Neural cell (in vitro differentiated cells): ENCODE data around the gene METTL16. TPM values are rescaled to one million over a fixed set of nuclear protein-coding genes. Genes with fewer than 3 reads are reported as not detected.

Experiments used
- H2AFZ ChIP-seq: fragments of 200-600, 300-800 bp; sonication (generic), shearing (Covaris generic); 2 replicates; pipeline ENCODE4 v1.6.0; 2014; ENCODE audit warnings: low read depth, mild to moderate bottlenecking, antibody characterized with exemption, low read length, moderate library complexity
- H3F3A ChIP-seq: fragments of 200-600 bp; shearing (Covaris generic); 2 replicates; pipeline ENCODE4 v1.6.1; 2016; ENCODE audit warnings: mild to moderate bottlenecking, moderate library complexity, mixed read lengths, antibody characterized with exemption, low read length; ENCODE audit not compliant: insufficient read depth, poor library complexity, severe bottlenecking
- H3K27ac ChIP-seq: fragments of 200-600, 300-800 bp; sonication (generic), shearing (Covaris generic); 2 replicates; pipeline ENCODE4 v1.5.1; 2014; ENCODE audit warnings: mild to moderate bottlenecking, low read length, moderate library complexity
- H3K27me3 ChIP-seq: fragments of 300-800, 200-600 bp; sonication (generic), shearing (Covaris generic); 2 replicates; pipeline ENCODE4 v1.6.0; 2014; ENCODE audit warnings: mild to moderate bottlenecking, low read depth, low read length, moderate library complexity; ENCODE audit not compliant: insufficient read depth
- H3K36me3 ChIP-seq: fragments of 300-800, 200-600 bp; sonication (generic), shearing (Covaris generic); 2 replicates; pipeline ENCODE4 v1.5.1; 2014; ENCODE audit warnings: mild to moderate bottlenecking, antibody characterized with exemption, low read length, moderate library complexity; ENCODE audit not compliant: insufficient read depth
- H3K4me2 ChIP-seq: fragments of 300-800, 200-600 bp; sonication (generic), shearing (Covaris generic); 2 replicates; pipeline ENCODE4 v1.6.0; 2014; ENCODE audit warnings: mild to moderate bottlenecking, low read length
- H3K4me3 ChIP-seq: fragments of 300-800, 200-600 bp; sonication (generic), shearing (Covaris generic); 2 replicates; pipeline ENCODE4 v1.5.1; 2014; ENCODE audit warnings: mild to moderate bottlenecking, low read length, moderate library complexity
- H3K79me2 ChIP-seq: fragments of 200-600 bp; shearing (Covaris generic); replicated peaks from 2 replicates; pipeline ENCODE4 v1.6.0; 2014; ENCODE audit warnings: mild to moderate bottlenecking, low read length, moderate library complexity; ENCODE audit not compliant: insufficient read depth
- H3K9ac ChIP-seq: fragments of 300-800, 200-600 bp; sonication (generic), shearing (Covaris generic); 2 replicates; pipeline ENCODE4 v1.6.1; 2016; ENCODE audit warnings: mild to moderate bottlenecking, low read length, mixed read lengths
- H3K9me2 ChIP-seq: fragments of 200-600 bp; shearing (Covaris generic); 2 replicates; pipeline ENCODE4 v1.6.1; 2016; ENCODE audit warnings: mild to moderate bottlenecking, low read length, mixed read lengths; ENCODE audit not compliant: insufficient read depth
- H3K9me3 ChIP-seq: fragments of 200-600, 300-800 bp; sonication (generic), shearing (Covaris generic); 2 replicates; pipeline ENCODE4 v1.6.1; 2016; ENCODE audit warnings: mild to moderate bottlenecking, mixed run types, low read length, moderate library complexity, mixed read lengths
- H4K20me1 ChIP-seq: fragments of 200-600 bp; shearing (Covaris generic); 2 replicates; pipeline ENCODE4 v1.6.1; 2016; ENCODE audit warnings: mild to moderate bottlenecking, mixed run types; ENCODE audit not compliant: insufficient read depth
- EP300 ChIP-seq: fragments of 450-650 bp; conservative IDR thresholded peaks from 2 replicates; pipeline ENCODE4 v1.6.1; 2014; ENCODE audit warnings: antibody characterized with exemption, mild to moderate bottlenecking, moderate library complexity; ENCODE audit not compliant: poor library complexity, severe bottlenecking
- EZH2 ChIP-seq: fragments of 200-600, 300-800 bp; shearing (Covaris generic), sonication (generic); IDR thresholded peaks from 2 replicates; pipeline ENCODE4 v1.6.1; 2014; ENCODE audit warnings: antibody characterized with exemption, low read length, borderline replicate concordance, mild to moderate bottlenecking; ENCODE audit not compliant: insufficient read depth, poor library complexity, severe bottlenecking
- MXI1 ChIP-seq: fragments of 450-650 bp; conservative IDR thresholded peaks from 2 replicates; pipeline ENCODE4 v1.6.1; 2014; ENCODE audit warnings: antibody characterized with exemption, mild to moderate bottlenecking; ENCODE audit not compliant: poor library complexity, severe bottlenecking
- POLR2AphosphoS5 ChIP-seq: IDR thresholded peaks from 2 replicates; pipeline ENCODE4 v1.6.1; 2012
- RAD21 ChIP-seq: fragments of 450-650 bp; conservative IDR thresholded peaks from 2 replicates; pipeline ENCODE4 v1.6.1; 2014; ENCODE audit warnings: antibody characterized with exemption, mild to moderate bottlenecking, moderate library complexity
- REST ChIP-seq: IDR thresholded peaks from 2 replicates; pipeline ENCODE4 v1.6.1; 2012; ENCODE audit warnings: borderline replicate concordance
- SMC3 ChIP-seq: fragments of 450-650 bp; conservative IDR thresholded peaks from 2 replicates; pipeline ENCODE4 v1.6.1; 2014; ENCODE audit warnings: antibody characterized with exemption, mild to moderate bottlenecking, moderate library complexity; ENCODE audit not compliant: poor library complexity
- TAF1 ChIP-seq: IDR thresholded peaks from 2 replicates; pipeline ENCODE4 v1.6.1; 2012; ENCODE audit warnings: low read depth
- polyA plus RNA-seq: library from polyadenylated mRNA; depleted of rRNA; stranded (reverse); fragments of >200 nt; gene quantifications from 2 replicates; pipeline ENCODE4 v1.2.3, GENCODE V29; 2014
- TF ChIP-seq, protein P1 (sequence below): fragments of 450-650 bp; IDR thresholded peaks from 2 replicates; pipeline ENCODE4 v1.5.1; 2014; ENCODE audit warnings: antibody characterized with exemption, mild to moderate bottlenecking, moderate library complexity; ENCODE audit not compliant: poor library complexity, severe bottlenecking

Gene METTL16
- polyA plus RNA-seq, 1 donor from 2014 or later: 20.3 TPM

GRCh38 chr17:2406271-2406902, 105.3 kb downstream of the METTL16 start:
- Histone ChIP-seq H3K4me2 (no peak overlapping the region), H3F3A (no peaks in the 10 kb centered on the region), H3K9ac (no peak overlapping the region), H3K27ac (no peak overlapping the region), H4K20me1 (no peaks in the 10 kb centered on the region), H3K9me2 (no peaks in the 10 kb centered on the region), H2AFZ (no peak overlapping the region), H3K9me3 (no peaks in the 10 kb centered on the region), H3K4me3 (no peak overlapping the region), H3K36me3 (no peaks in the 10 kb centered on the region), H3K27me3 (no peaks in the 10 kb centered on the region), H3K79me2 (no peaks in the 10 kb centered on the region)
- TF ChIP-seq REST (no peak), POLR2AphosphoS5 (no peak), EP300 (no peak), TAF1 (no peak), EZH2 (no peak), RAD21 (no peak), SMC3 (no peak), MXI1 (no peak)
- TF ChIP-seq, protein P1, sequence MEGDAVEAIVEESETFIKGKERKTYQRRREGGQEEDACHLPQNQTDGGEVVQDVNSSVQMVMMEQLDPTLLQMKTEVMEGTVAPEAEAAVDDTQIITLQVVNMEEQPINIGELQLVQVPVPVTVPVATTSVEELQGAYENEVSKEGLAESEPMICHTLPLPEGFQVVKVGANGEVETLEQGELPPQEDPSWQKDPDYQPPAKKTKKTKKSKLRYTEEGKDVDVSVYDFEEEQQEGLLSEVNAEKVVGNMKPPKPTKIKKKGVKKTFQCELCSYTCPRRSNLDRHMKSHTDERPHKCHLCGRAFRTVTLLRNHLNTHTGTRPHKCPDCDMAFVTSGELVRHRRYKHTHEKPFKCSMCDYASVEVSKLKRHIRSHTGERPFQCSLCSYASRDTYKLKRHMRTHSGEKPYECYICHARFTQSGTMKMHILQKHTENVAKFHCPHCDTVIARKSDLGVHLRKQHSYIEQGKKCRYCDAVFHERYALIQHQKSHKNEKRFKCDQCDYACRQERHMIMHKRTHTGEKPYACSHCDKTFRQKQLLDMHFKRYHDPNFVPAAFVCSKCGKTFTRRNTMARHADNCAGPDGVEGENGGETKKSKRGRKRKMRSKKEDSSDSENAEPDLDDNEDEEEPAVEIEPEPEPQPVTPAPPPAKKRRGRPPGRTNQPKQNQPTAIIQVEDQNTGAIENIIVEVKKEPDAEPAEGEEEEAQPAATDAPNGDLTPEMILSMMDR: no peak

DNA sequence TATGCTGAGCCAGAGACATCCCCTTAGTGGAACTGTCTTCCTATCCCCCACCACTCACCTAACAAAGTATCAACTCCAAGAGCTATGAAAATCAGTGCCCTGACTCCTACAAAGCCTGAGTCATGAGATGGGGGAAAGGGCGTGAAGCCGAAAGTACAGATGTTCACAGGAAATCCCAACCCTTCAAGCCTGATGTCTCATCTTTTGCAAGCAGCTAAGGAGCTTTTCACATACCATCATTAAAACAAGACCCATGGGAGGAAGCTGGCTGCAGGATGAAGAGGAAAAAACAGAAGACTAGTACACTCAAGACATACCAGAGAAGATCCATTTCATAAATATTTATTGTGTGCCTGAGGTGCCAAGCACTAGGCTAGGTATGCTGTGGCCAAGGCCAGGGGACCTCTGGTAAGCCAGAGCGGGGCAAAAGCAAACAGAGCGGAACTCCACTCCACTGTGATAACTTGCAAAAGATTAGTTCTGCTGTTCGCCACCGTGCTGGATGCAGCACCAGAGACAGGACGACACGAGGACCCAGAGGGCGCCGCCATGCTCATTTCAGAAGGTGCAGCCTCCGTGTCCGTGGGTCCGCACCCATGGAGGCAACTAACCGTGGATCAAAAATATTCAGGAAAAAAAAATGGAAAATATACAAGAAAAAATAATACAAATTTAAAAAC, 106.3 kb downstream of the METTL16 start:
- Histone ChIP-seq H3K27ac (no peak overlapping the region), H4K20me1 (no peaks in the 10 kb centered on the region), H3K27me3 (no peaks in the 10 kb centered on the region), H3K9me3 (no peaks in the 10 kb centered on the region), H3K4me3 (no peak overlapping the region), H2AFZ (no peak overlapping the region), H3K9ac (no peak overlapping the region), H3K9me2 (no peaks in the 10 kb centered on the region), H3K79me2 (peaks cover 4% of the 10 kb centered on the region), H3K4me2 (no peak overlapping the region), H3F3A (no peaks in the 10 kb centered on the region), H3K36me3 (no peaks in the 10 kb centered on the region)
- no peak for TF ChIP-seq MXI1
- TF ChIP-seq POLR2AphosphoS5: no peak
- TF ChIP-seq RAD21: no peak
- no peak for TF ChIP-seq EZH2
- TF ChIP-seq EP300: no peak
- TF ChIP-seq, protein P1: no peak
- TF ChIP-seq TAF1: no peak
- no peak for TF ChIP-seq SMC3
- no peak for TF ChIP-seq REST
